Loucy (cell line): Measurements from ENCODE around the gene NFKB1.

Experiments used
- H2AFZ ChIP-seq: fragments of 200-600 bp; sonication (generic); 2 replicates; pipeline ENCODE4 v1.6.0; 2016; ENCODE audit warnings: antibody characterized with exemption, mild to moderate bottlenecking, low read length, moderate library complexity
- H3F3A ChIP-seq: fragments of 200-600 bp; 2 replicates; pipeline ENCODE4 v1.6.0; 2016; ENCODE audit warnings: antibody characterized with exemption, low read depth, mild to moderate bottlenecking
- H3K27me3 ChIP-seq: fragments of 200-600 bp; sonication (generic); 2 replicates; pipeline ENCODE4 v1.6.1; 2014; ENCODE audit warnings: low read length, mild to moderate bottlenecking; ENCODE audit not compliant: insufficient read depth, poor library complexity, severe bottlenecking
- H3K36me3 ChIP-seq: fragments of 200-600 bp; sonication (generic); 2 replicates; pipeline ENCODE4 v1.6.1; 2016; ENCODE audit warnings: low read length; ENCODE audit not compliant: insufficient read depth
- H3K4me1 ChIP-seq: fragments of 200-600 bp; sonication (generic); 2 replicates; pipeline ENCODE4 v1.5.1; 2014; ENCODE audit warnings: low read length, mild to moderate bottlenecking; ENCODE audit not compliant: insufficient read depth, poor library complexity, severe bottlenecking
- H3K4me2 ChIP-seq: fragments of 200-600 bp; sonication (generic); 2 replicates; pipeline ENCODE4 v1.6.0; 2014; ENCODE audit warnings: antibody characterized with exemption, low read length, low read depth, mild to moderate bottlenecking; ENCODE audit not compliant: poor library complexity, severe bottlenecking
- H3K4me3 ChIP-seq: fragments of 200-600 bp; sonication (generic); 2 replicates; pipeline ENCODE4 v1.5.1; 2014; ENCODE audit warnings: low read length, mild to moderate bottlenecking, mixed read lengths; ENCODE audit not compliant: poor library complexity, severe bottlenecking
- H3K79me2 ChIP-seq: fragments of 200-600 bp; sonication (generic); 2 replicates; pipeline ENCODE4 v1.6.1; 2014; ENCODE audit warnings: low read length; ENCODE audit not compliant: insufficient read depth
- H3K9ac ChIP-seq: fragments of 200-600 bp; sonication (generic); 2 replicates; pipeline ENCODE4 v1.6.0; 2014; ENCODE audit warnings: mild to moderate bottlenecking, low read depth, low read length, moderate library complexity; ENCODE audit not compliant: poor library complexity, severe bottlenecking
- H3K9me2 ChIP-seq: fragments of 200-600 bp; sonication (generic); replicated peaks from 2 replicates; pipeline ENCODE4 v1.6.1; 2016; ENCODE audit warnings: low read depth, low read length, mixed read lengths
- H3K9me3 ChIP-seq: fragments of 200-600 bp; sonication (generic); 2 replicates; pipeline ENCODE4 v1.6.1; 2014; ENCODE audit warnings: mild to moderate bottlenecking, antibody characterized with exemption, low read length, low read depth; ENCODE audit not compliant: insufficient read depth
- H4K20me1 ChIP-seq: fragments of 200-600 bp; sonication (generic); 2 replicates; pipeline ENCODE4 v1.6.0; 2014; ENCODE audit warnings: antibody characterized with exemption, low read length, mild to moderate bottlenecking; ENCODE audit not compliant: insufficient read depth, poor library complexity, severe bottlenecking
- EZH2phosphoT487 ChIP-seq: fragments of 200-600 bp; IDR thresholded peaks from 2 replicates; pipeline ENCODE4 v1.6.1; 2018; ENCODE audit warnings: antibody characterized with exemption, mild to moderate bottlenecking, moderate library complexity, borderline replicate concordance
- TF ChIP-seq, protein P1 (sequence below): fragments of 200-600 bp; sonication (generic); conservative IDR thresholded peaks from 2 replicates; pipeline ENCODE4 v1.5.1; 2014; ENCODE audit warnings: mild to moderate bottlenecking, antibody characterized with exemption, low read length

The NFKB1 gene

DNA sequence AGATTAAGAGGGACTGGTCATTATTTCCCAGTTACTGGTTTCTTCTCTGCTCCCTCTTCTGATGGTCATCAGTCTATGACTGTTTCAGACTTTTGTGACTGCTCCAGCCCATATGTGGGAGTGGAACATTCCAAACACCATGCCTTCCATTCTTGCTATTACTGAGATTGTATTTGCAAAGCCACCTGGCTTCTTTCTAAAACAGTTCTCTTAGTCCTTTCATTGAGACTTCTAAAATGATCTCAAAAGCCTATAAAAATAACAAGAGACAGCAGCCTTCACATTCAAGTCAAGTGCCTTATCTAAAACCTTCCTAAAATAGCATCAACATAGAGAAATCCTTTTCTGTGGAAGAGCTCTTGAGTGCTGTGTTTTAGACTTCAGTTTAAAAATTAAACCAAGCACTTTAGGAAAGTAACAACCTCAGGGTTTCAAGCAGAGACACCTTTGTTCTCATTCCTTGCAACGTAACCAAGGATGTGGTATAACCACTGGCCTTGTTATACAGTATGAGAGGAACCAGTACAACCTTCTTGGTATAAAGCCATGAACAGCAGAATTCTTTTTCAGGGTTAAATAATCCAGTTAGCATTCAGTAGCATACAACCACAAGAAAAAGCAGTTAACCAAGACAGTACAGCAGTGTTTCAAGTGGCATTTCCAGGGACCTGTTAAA is 97.1 kb downstream of the NFKB1 start:
- no peaks in the 10 kb centered on the region for H3K79me2 ChIP-seq
- H3K4me2 ChIP-seq = no peak overlapping the region
- H3K9me3 ChIP-seq = no peaks in the 10 kb centered on the region
- no peaks in the 10 kb centered on the region for H3K27me3 ChIP-seq
- peaks cover 83% of the 10 kb centered on the region; the same call in 1 of the 2 replicates for H3K36me3 ChIP-seq
- H3K4me3 ChIP-seq = no peak overlapping the region
- H3K4me1 ChIP-seq = peaks cover 6% of the 10 kb centered on the region
- H4K20me1 ChIP-seq = no peaks in the 10 kb centered on the region
- no peak overlapping the region for H3K9ac ChIP-seq
- no peaks in the 10 kb centered on the region for H3K9me2 ChIP-seq
- H2AFZ ChIP-seq = no peak overlapping the region
- TF ChIP-seq, protein P1, sequence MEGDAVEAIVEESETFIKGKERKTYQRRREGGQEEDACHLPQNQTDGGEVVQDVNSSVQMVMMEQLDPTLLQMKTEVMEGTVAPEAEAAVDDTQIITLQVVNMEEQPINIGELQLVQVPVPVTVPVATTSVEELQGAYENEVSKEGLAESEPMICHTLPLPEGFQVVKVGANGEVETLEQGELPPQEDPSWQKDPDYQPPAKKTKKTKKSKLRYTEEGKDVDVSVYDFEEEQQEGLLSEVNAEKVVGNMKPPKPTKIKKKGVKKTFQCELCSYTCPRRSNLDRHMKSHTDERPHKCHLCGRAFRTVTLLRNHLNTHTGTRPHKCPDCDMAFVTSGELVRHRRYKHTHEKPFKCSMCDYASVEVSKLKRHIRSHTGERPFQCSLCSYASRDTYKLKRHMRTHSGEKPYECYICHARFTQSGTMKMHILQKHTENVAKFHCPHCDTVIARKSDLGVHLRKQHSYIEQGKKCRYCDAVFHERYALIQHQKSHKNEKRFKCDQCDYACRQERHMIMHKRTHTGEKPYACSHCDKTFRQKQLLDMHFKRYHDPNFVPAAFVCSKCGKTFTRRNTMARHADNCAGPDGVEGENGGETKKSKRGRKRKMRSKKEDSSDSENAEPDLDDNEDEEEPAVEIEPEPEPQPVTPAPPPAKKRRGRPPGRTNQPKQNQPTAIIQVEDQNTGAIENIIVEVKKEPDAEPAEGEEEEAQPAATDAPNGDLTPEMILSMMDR = no peak
- no peak for TF ChIP-seq EZH2phosphoT487
- no peaks in the 10 kb centered on the region for H3F3A ChIP-seq

DNA sequence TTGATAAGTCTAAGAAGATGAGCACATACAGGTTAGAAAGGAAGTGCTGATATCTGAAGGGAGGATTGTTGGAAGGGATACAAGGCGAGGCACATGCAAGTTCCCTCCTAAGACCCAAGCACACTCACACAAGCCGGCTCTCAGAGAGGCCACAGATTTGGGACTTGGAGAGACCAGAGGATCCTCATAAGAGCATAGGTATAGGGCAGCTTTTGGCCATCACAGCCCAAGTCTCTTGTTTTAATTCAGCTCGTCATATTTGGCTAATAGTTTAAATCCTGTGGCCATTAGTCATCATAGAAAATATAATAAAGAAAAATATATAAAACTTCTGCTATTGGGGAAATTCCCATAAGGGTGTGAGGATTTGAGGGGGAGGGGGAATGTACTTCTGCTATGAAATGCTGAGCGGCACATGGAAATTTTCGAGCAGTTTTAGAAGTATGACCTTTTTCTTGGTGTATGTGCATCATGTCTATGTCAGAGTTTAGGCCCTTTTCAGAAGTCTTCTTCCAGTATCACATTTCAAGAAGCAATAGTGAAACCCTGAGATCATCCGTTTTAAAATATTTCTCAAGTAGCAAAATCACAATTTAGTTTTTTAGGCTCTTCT is 97.7 kb downstream of the NFKB1 start:
- Histone ChIP-seq H3K36me3 (peaks cover 87% of the 10 kb centered on the region; the same call in 1 of the 2 replicates), H3K4me2 (no peak overlapping the region)

DNA sequence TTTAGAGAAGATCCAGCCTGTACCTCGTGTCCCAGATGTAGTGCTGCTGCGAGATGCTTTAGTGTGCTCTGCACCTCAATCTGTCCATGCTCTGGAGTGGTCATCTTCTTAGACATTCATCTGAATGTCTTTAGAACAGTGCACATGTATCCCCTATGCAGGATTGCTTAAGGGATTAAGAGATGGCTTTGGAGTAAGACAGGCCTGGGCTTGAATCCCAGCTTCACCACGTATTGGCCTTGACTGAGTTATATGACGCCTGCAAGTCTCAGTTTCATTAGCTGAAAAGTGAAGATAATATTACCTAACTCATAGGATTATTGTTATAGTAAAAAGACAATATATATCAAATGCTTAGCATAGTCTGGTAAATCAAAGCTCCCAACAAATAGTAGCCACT is 98.3 kb downstream of the NFKB1 start:
- no peak for TF ChIP-seq EZH2phosphoT487
- TF ChIP-seq, protein P1 = no peak
- H2AFZ ChIP-seq = no peak overlapping the region
- H3K9me2 ChIP-seq = no peaks in the 10 kb centered on the region
- H3K4me3 ChIP-seq = no peak overlapping the region
- H3K79me2 ChIP-seq = no peaks in the 10 kb centered on the region
- no peaks in the 10 kb centered on the region for H4K20me1 ChIP-seq
- H3K9ac ChIP-seq = no peak overlapping the region
- H3K36me3 ChIP-seq = peaks cover 87% of the 10 kb centered on the region; the same call in 1 of the 2 replicates
- H3K4me2 ChIP-seq = no peak overlapping the region
- no peaks in the 10 kb centered on the region for H3K9me3 ChIP-seq
- H3K4me1 ChIP-seq = peaks cover under 1% of the 10 kb centered on the region
- H3F3A ChIP-seq = no peaks in the 10 kb centered on the region
- H3K27me3 ChIP-seq = no peaks in the 10 kb centered on the region

More for the DNA sequence above, 97.7 kb downstream of the NFKB1 start:
- H3K4me1 ChIP-seq = peaks cover 6% of the 10 kb centered on the region
- H3K9me2 ChIP-seq = no peaks in the 10 kb centered on the region
- H3K9ac ChIP-seq = no peak overlapping the region
- no peaks in the 10 kb centered on the region for H3K9me3 ChIP-seq
- TF ChIP-seq, protein P1 = no peak
- TF ChIP-seq EZH2phosphoT487 = no peak
- no peak overlapping the region for H2AFZ ChIP-seq
- H3K79me2 ChIP-seq = no peaks in the 10 kb centered on the region
- H4K20me1 ChIP-seq = no peaks in the 10 kb centered on the region
- no peaks in the 10 kb centered on the region for H3F3A ChIP-seq
- H3K27me3 ChIP-seq = no peaks in the 10 kb centered on the region
- no peak overlapping the region for H3K4me3 ChIP-seq
